GM12864 (cell line): ENCODE data around the gene LGALS14.
"Not testable (repeated sequence)": the region's sequence is repeated elsewhere in the genome, so short reads cannot be mapped to it uniquely, and the experiment has no call there.

Experiments used
- DNase-seq: peaks from one replicate; pipeline ENCODE4 v3.0.0-alpha.2; 2011; ENCODE audit warnings: low read depth
- H3K4me3 ChIP-seq: 2 replicates; pipeline ENCODE4 v1.5.1; 2011; ENCODE audit warnings: mild to moderate bottlenecking, low read depth, low read length, control low read depth
- CTCF ChIP-seq: IDR thresholded peaks from 2 replicates; pipeline ENCODE4 v1.5.1; 2011; ENCODE audit warnings: low read depth, mild to moderate bottlenecking, moderate library complexity, low read length, control low read depth, inconsistent platforms; ENCODE audit errors: missing control alignments

Gene LGALS14

GRCh38 chr19:39671739-39672363 is 32.4 kb upstream of the LGALS14 start:
- H3K4me3 ChIP-seq, result no peak overlapping the region
- TF ChIP-seq CTCF, result peak; percentile 68
- DNase-seq, result peak; percentile 48

- TF ChIP-seq CTCF, result no peak
- H3K4me3 ChIP-seq, result no peak overlapping the region
- DNase-seq, result no peak
Observed at GRCh38 chr19:39672473-39672872, 31.8 kb upstream of the LGALS14 start.

- TF ChIP-seq CTCF, result peak; percentile 59
- peak; percentile 55 for DNase-seq
- not testable (repeated sequence) for H3K4me3 ChIP-seq
Observed at GRCh38 chr19:39673862-39674261, 30.4 kb upstream of the LGALS14 start.

- DNase-seq, result peak; percentile 75
- no peak overlapping the region for H3K4me3 ChIP-seq
- no peak for TF ChIP-seq CTCF
Observed at GRCh38 chr19:39676004-39676403, 28.3 kb upstream of the LGALS14 start.

GRCh38 chr19:39677961-39678889 is 26.1 kb upstream of the LGALS14 start:
- no peak for DNase-seq
- no peak for TF ChIP-seq CTCF
- peak overlapping the region; percentile 74; the same call in 1 of the 2 replicates for H3K4me3 ChIP-seq

- peak overlapping the region; percentile 74 for H3K4me3 ChIP-seq
- peak; percentile 85 for DNase-seq
- TF ChIP-seq CTCF, result no peak
Observed at GRCh38 chr19:39679056-39679790, 25.1 kb upstream of the LGALS14 start.
